ENCODE measurements around the gene ITPKB. TPM values are rescaled to one million over a fixed set of nuclear protein-coding genes. Genes with fewer than 3 reads are reported as not detected.

Gene ITPKB
- total and polyA plus RNA-seq, 9 donors = 11.3 to 43.2 (median 20.1) TPM

DNA sequence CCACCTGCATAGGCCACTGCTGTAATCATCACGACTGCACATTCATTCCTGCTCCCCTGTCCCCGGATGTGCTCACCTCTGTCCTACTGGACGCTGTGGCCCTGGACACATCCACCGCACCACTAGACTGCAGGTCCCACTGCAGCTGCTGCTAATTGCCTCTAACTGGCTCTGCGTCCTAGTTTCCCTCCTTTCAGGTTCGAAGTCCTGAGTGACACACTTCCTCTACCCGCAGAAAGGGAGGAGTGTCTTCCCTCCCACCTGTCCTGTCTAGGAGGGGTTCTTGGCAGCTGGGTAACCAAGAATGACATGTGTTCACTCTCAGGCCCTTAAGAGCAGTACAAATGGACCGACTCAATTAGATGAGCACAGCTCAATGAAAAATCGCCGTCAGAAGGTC lies 40.5 kb upstream of the ITPKB start:
- no peak for TF ChIP-seq CTCF (IDR thresholded peaks at IDR 0.05)
- TF ChIP-seq EP300 (IDR thresholded peaks at IDR 0.05) = no peak
- TF ChIP-seq POLR2A (IDR thresholded peaks at IDR 0.05) = no peak
- peaks cover 6% of the 10 kb centered on the region for H3K4me1 ChIP-seq (ENCODE audit: insufficient read depth)
- no peaks in the 10 kb centered on the region for H3K9me3 ChIP-seq
- no peaks in the 10 kb centered on the region for H3K27me3 ChIP-seq
- no peak for DNase-seq
- no peak overlapping the region for H3K4me3 ChIP-seq
- 77 to 86% (median 84%) methylated on average over 10 of the region's 10 CpGs for WGBS, 3 donors
- intact Hi-C loops (cut with DNase I) = no loop called here
- no peaks in the 10 kb centered on the region for H3K36me3 ChIP-seq
- H3K27ac ChIP-seq = no peak overlapping the region

DNA sequence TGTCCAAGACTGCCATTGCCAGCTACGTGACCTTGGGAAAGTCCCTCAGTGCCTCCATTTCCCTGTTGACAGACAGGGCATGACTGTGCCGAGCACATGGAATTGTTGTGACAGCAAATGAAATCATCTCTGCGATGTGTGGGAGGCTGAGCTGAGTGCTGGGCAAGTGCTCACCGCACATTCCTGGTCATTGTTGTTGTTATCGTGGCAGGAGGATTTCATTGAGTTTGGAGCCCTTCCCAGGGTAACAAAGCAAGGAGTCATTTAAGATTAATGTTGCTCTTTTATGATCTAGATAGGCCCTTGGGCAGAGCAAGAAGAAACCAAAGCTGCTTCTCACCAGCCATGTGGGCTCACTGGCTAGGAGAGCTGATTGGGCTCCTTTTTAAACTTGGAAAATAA lies 39.6 kb upstream of the ITPKB start:
- intact Hi-C loops (cut with DNase I) = no loop called here
- TF ChIP-seq POLR2A (IDR thresholded peaks at IDR 0.05) (no peak), CTCF (IDR thresholded peaks at IDR 0.05) (no peak), EP300 (IDR thresholded peaks at IDR 0.05) (no peak)
- H3K27me3 ChIP-seq = no peaks in the 10 kb centered on the region
- H3K9me3 ChIP-seq = no peaks in the 10 kb centered on the region
- no peaks in the 10 kb centered on the region for H3K36me3 ChIP-seq
- no peak overlapping the region for H3K4me3 ChIP-seq
- DNase-seq = peak in 1 of 5 donors; percentile 11
- H3K4me1 ChIP-seq (ENCODE audit: insufficient read depth) = peaks cover 6% of the 10 kb centered on the region
- 3 to 5% (median 4%) methylated on average over 5 of the region's 5 CpGs for WGBS, 3 donors
- H3K27ac ChIP-seq = no peak overlapping the region

DNA sequence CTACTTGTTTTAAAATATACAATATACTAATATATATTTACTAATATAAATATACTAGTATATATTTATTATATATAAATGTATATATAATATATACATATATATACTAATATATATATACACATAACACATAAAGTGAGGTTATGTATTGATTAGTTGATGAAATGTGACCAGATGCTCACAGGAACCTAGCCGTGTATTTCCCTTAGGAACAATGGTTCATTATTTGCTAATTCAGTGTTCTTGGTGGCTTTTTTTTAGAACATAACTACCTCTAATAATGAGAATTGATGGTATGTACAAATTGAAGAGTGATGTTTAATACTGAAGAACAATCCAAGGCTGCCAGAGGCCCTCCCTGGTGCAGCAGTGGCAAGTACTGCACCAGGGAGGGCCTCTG lies 37.9 kb upstream of the ITPKB start:
- Histone ChIP-seq H3K4me1 (ENCODE audit: insufficient read depth) (peaks cover 6% of the 10 kb centered on the region), H3K36me3 (no peaks in the 10 kb centered on the region), H3K4me3 (no peak overlapping the region), H3K27ac (no peak overlapping the region), H3K27me3 (no peaks in the 10 kb centered on the region), H3K9me3 (no peaks in the 10 kb centered on the region)
- 97 to 98% (median 98%) methylated on average over 1 of the region's 1 CpG for WGBS, 3 donors
- intact Hi-C loops (cut with DNase I) = no loop called here
- TF ChIP-seq POLR2A (IDR thresholded peaks at IDR 0.05) (no peak), EP300 (IDR thresholded peaks at IDR 0.05) (no peak), CTCF (IDR thresholded peaks at IDR 0.05) (no peak)
- DNase-seq = no peak

- H3K36me3 ChIP-seq = no peaks in the 10 kb centered on the region
- H3K4me3 ChIP-seq = no peak overlapping the region
- no peaks in the 10 kb centered on the region for H3K9me3 ChIP-seq
- peaks cover 6% of the 10 kb centered on the region for H3K4me1 ChIP-seq (ENCODE audit: insufficient read depth)
- no peaks in the 10 kb centered on the region for H3K27me3 ChIP-seq
- WGBS, 3 donors = 88 to 92% (median 91%) methylated on average over 6 of the region's 6 CpGs
- intact Hi-C loops (cut with DNase I) = no loop called here
- H3K27ac ChIP-seq = no peak overlapping the region
- TF ChIP-seq POLR2A (IDR thresholded peaks at IDR 0.05) = no peak
- no peak for TF ChIP-seq EP300 (IDR thresholded peaks at IDR 0.05)
- no peak for TF ChIP-seq CTCF (IDR thresholded peaks at IDR 0.05)
- no peak for DNase-seq
These were observed 37.0 kb upstream of the ITPKB start for GRCh38 chr1:226776066-226776465.

Data from ovary (tissue), 9 donors.